K562 (cell line): ENCODE measurements around the gene DYRK1A. TPM values are rescaled to one million over a fixed set of nuclear protein-coding genes. Genes with fewer than 3 reads are reported as not detected.

ENCODE experiments used
- ADNP ChIP-seq: fragments of 200-800 bp; sonication (Bioruptor generic); IDR thresholded peaks from 2 replicates; pipeline ENCODE4 v1.6.1; 2016; ENCODE audit warnings: missing genetic modification characterization, missing compliant biosample characterization
- ARID3B ChIP-seq: fragments of 250-450 bp; sonication (Bioruptor Pico); IDR thresholded peaks from 2 replicates; pipeline ENCODE4 v1.4.0; 2020; ENCODE audit warnings: borderline replicate concordance
- BRD9 ChIP-seq: fragments of 450-650 bp; IDR thresholded peaks from 2 replicates; pipeline ENCODE4 v1.6.1; 2018; ENCODE audit warnings: low read depth; ENCODE audit not compliant: partially characterized antibody
- CBFA2T3 ChIP-seq: fragments of 450-650 bp; IDR thresholded peaks from 2 replicates; pipeline ENCODE4 v1.6.1; 2017
- CTBP1 ChIP-seq: fragments of 450-650 bp; IDR thresholded peaks from 2 replicates; pipeline ENCODE4 v1.6.1; 2016; ENCODE audit warnings: borderline replicate concordance
- EHMT2 ChIP-seq: fragments of 450-650 bp; IDR thresholded peaks from 2 replicates; pipeline ENCODE4 v1.6.1; 2018; ENCODE audit warnings: antibody characterized with exemption
- FIP1L1 ChIP-seq: fragments of 200-400 bp; formaldehyde crosslinking; IDR thresholded peaks from 2 replicates; pipeline ENCODE4 v1.6.1; 2018; ENCODE audit warnings: mild to moderate bottlenecking, low read depth, low read length; ENCODE audit not compliant: poor library complexity, severe bottlenecking
- FOXA3 ChIP-seq, 2 experiments: fragments of 450-650 bp in 1 of 2; sonication (generic) in 1 of 2; formaldehyde crosslinking; IDR thresholded peaks in 1 of 2; conservative IDR thresholded peaks in 1 of 2; 2 replicates each; pipeline versions ENCODE4 v1.4.0 to v1.8.0; 2020 to 2022; ENCODE audit warnings: mild to moderate bottlenecking in 2 of 2, missing genetic modification reagents in 1 of 2
- HIVEP1 ChIP-seq: fragments of 250-450 bp; sonication (Bioruptor Pico); IDR thresholded peaks from 2 replicates; pipeline ENCODE4 v1.4.0; 2020; ENCODE audit warnings: mild to moderate bottlenecking
- MAX ChIP-seq: sonication (generic); formaldehyde crosslinking; IDR thresholded peaks from 2 replicates; pipeline ENCODE4 v1.9.0; 2022; ENCODE audit warnings: mild to moderate bottlenecking, missing genetic modification reagents
- MYC ChIP-seq, 2 experiments: fragments of 250-450 bp in 1 of 2; sonication (Bioruptor Pico) in 1 of 2; IDR thresholded peaks; 2 replicates each; pipeline versions ENCODE4 v1.5.1 to v1.6.1; 2012 to 2021; ENCODE audit warnings: low read depth in 2 of 2, borderline replicate concordance in 1 of 2, improper control_type of control experiment in 1 of 2, low read length in 1 of 2, mild to moderate bottlenecking in 1 of 2, moderate library complexity in 1 of 2
- NFATC3 ChIP-seq: fragments of 450-650 bp; IDR thresholded peaks from 2 replicates; pipeline ENCODE4 v1.6.1; 2017; ENCODE audit warnings: mild to moderate bottlenecking
- RBM34 ChIP-seq: fragments of 200-400 bp; formaldehyde crosslinking; IDR thresholded peaks from 2 replicates; pipeline ENCODE4 v1.6.1; 2018; ENCODE audit warnings: low read length, borderline replicate concordance; ENCODE audit not compliant: insufficient read depth
- RREB1 ChIP-seq: fragments of 250-450 bp; sonication (Bioruptor Pico); IDR thresholded peaks from 2 replicates; pipeline ENCODE4 v1.4.0; 2020
- SAP30 ChIP-seq: fragments of 200-600 bp; sonication (generic); IDR thresholded peaks from 2 replicates; pipeline ENCODE4 v1.6.1; 2012; ENCODE audit warnings: borderline replicate concordance, low read depth, mild to moderate bottlenecking, moderate library complexity, low read length, control low read depth, inconsistent platforms; ENCODE audit not compliant: insufficient read depth, poor library complexity, severe bottlenecking
- ZNF280B ChIP-seq: fragments of 250-450 bp; sonication (Bioruptor Pico); IDR thresholded peaks from 2 replicates; pipeline ENCODE4 v1.5.1; 2021; ENCODE audit warnings: mild to moderate bottlenecking
- ZNF512 ChIP-seq: IDR thresholded peaks from 2 replicates; pipeline ENCODE4 v1.6.1; 2016; ENCODE audit warnings: missing genetic modification characterization, missing compliant biosample characterization
- polyA plus RNA-seq, 8 experiments: library from polyadenylated mRNA; depleted of rRNA in 4 of 8; stranded (reverse) in 5 of 8; unstranded in 3 of 8; fragments of >200 nt; fragmentation: Nextera tagmentation in 2 of 8; fragmentation: Illumina TruSeq in 1 of 8; extraction: Ambion mirVana in 2 of 8; extraction: Trizol in 1 of 8; gene quantifications; 2 replicates each; pipeline versions ENCODE4 v1.2.1 to v1.2.3, GENCODE V29; 2011 to 2014; ENCODE audit warnings: inconsistent platforms in 1 of 8, missing spikeins in 1 of 8
- total RNA-seq, 7 experiments: library from RNA; depleted of rRNA in 6 of 7; stranded (reverse); fragments of >200 nt in 6 of 7; fragmentation: Illumina TruSeq in 2 of 7; extraction: Trizol in 2 of 7; gene quantifications; 2 replicates each; pipeline versions ENCODE4 v1.2.1 to v1.2.3, GENCODE V29; 2011 to 2021; ENCODE audit warnings: low replicate concordance in 1 of 7

Gene DYRK1A
- total and polyA plus RNA-seq, 9 of the 15 experiments (the other 6 are each of a cell fraction or from before 2014, with no cell fraction given): 3.7 to 64.8 (median 42.3) TPM

GRCh38 chr21:37348664-37349063 is 17.9 kb upstream of the DYRK1A start (continued):
- TF ChIP-seq FOXA3 (CRISPR knock-in tag; conservative IDR thresholded peaks at IDR 0.05 in 1 of 2, IDR thresholded peaks at IDR 0.05 in 1 of 2) (0 out of 4 replicates have a peak, but pooled peaks of 1 of the 2 experiments have one; percentile 3), SAP30 (no peak), HIVEP1 (CRISPR knock-in tag) (no peak), ARID3B (no peak), ADNP (tag) (no peak), MAX (CRISPR knock-in tag) (no peak), CTBP1 (0 out of 2 replicates have a peak, but pooled peaks have one; percentile 34), NFATC3 (peak; percentile 16; the same call in 1 of the 2 replicates), MYC (IDR thresholded peaks at IDR 0.05; ENCODE audit: low read depth, low read length) (no peak), MYC (CRISPR knock-in tag; IDR thresholded peaks at IDR 0.05; ENCODE audit: borderline replicate concordance, low read depth) (no peak), ZNF512 (tag) (peak; percentile 90), EHMT2 (peak; percentile 46; the same call in 1 of the 2 replicates), ZNF280B (CRISPR knock-in tag) (peak; percentile 93), CBFA2T3 (no peak), RBM34 (no peak), BRD9 (no peak), RREB1 (CRISPR knock-in tag) (no peak), FIP1L1 (no peak)
